WTC11 (cell line): ENCODE data around the gene ELOA2.
"Not testable (repeated sequence)": the region's sequence is repeated elsewhere in the genome, so short reads cannot be mapped to it uniquely, and the experiment has no call there.

ENCODE experiments used
- CREB1 ChIP-seq: sonication (generic); formaldehyde crosslinking; IDR thresholded peaks from 2 replicates; pipeline ENCODE4 v1.8.0; 2023; ENCODE audit warnings: mild to moderate bottlenecking, missing genetic modification reagents
- EMX1 ChIP-seq: fragments of 250-450 bp; sonication (Bioruptor Pico); IDR thresholded peaks from 2 replicates; pipeline ENCODE4 v1.8.0; 2021; ENCODE audit warnings: mild to moderate bottlenecking
- FOXJ3 ChIP-seq: sonication (generic); formaldehyde crosslinking; IDR thresholded peaks from 2 replicates; pipeline ENCODE4 v1.9.0; 2021; ENCODE audit warnings: missing genetic modification reagents, mild to moderate bottlenecking, borderline replicate concordance
- IRF2 ChIP-seq: sonication (generic); formaldehyde crosslinking; IDR thresholded peaks from 2 replicates; pipeline ENCODE4 v1.8.0; 2022; ENCODE audit warnings: low read depth, missing genetic modification reagents, borderline replicate concordance
- ZBTB21 ChIP-seq: sonication (generic); formaldehyde crosslinking; IDR thresholded peaks from 2 replicates; pipeline ENCODE4 v1.8.1; 2023; ENCODE audit warnings: mild to moderate bottlenecking, missing genetic modification reagents, borderline replicate concordance
- TF ChIP-seq, protein P1 (sequence below): sonication (generic); formaldehyde crosslinking; IDR thresholded peaks from 2 replicates; pipeline ENCODE4 v1.8.1; 2022; ENCODE audit warnings: low read depth, missing genetic modification reagents, borderline replicate concordance
- TF ChIP-seq, protein P2 (sequence below): sonication (generic); formaldehyde crosslinking; IDR thresholded peaks from 2 replicates; pipeline ENCODE4 v1.8.0; 2022; ENCODE audit warnings: missing genetic modification reagents
- TF ChIP-seq, protein P3 (sequence below): fragments of 200-600 bp; IDR thresholded peaks from 2 replicates; pipeline ENCODE4 v1.8.0; 2022; ENCODE audit warnings: antibody characterized with exemption
- TF ChIP-seq, protein P4 (sequence below): sonication (generic); formaldehyde crosslinking; conservative IDR thresholded peaks from 2 replicates; pipeline ENCODE4 v1.8.1; 2022; ENCODE audit warnings: mild to moderate bottlenecking, missing genetic modification reagents

DNA sequence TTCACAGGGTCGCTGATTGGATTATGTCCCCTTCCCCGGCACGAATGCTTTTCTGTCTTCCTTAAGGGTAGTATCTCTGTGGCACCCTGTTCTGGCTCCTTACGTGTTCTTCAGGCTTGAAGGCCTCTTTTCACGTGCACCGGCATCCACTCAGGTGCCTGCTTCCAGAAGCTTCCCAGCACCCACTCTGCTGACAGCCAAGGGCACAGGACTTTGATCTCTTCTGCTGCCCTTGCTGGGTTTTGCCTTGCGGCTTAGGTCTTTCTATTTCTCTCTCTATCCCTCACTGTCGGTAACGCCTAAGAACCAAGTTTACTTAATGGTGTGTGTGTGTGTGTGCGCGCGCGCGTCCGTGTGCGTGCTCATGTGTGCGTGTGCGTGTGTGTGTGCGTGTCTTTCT is 14.7 kb downstream of the ELOA2 start:
- TF ChIP-seq, protein P1, sequence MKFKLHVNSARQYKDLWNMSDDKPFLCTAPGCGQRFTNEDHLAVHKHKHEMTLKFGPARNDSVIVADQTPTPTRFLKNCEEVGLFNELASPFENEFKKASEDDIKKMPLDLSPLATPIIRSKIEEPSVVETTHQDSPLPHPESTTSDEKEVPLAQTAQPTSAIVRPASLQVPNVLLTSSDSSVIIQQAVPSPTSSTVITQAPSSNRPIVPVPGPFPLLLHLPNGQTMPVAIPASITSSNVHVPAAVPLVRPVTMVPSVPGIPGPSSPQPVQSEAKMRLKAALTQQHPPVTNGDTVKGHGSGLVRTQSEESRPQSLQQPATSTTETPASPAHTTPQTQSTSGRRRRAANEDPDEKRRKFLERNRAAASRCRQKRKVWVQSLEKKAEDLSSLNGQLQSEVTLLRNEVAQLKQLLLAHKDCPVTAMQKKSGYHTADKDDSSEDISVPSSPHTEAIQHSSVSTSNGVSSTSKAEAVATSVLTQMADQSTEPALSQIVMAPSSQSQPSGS (CRISPR knock-in tag): not testable (repeated sequence)
- TF ChIP-seq IRF2 (CRISPR knock-in tag); FOXJ3; ZBTB21 (CRISPR knock-in tag); EMX1 (CRISPR knock-in tag); CREB1: not testable (repeated sequence)
- TF ChIP-seq, protein P2, sequence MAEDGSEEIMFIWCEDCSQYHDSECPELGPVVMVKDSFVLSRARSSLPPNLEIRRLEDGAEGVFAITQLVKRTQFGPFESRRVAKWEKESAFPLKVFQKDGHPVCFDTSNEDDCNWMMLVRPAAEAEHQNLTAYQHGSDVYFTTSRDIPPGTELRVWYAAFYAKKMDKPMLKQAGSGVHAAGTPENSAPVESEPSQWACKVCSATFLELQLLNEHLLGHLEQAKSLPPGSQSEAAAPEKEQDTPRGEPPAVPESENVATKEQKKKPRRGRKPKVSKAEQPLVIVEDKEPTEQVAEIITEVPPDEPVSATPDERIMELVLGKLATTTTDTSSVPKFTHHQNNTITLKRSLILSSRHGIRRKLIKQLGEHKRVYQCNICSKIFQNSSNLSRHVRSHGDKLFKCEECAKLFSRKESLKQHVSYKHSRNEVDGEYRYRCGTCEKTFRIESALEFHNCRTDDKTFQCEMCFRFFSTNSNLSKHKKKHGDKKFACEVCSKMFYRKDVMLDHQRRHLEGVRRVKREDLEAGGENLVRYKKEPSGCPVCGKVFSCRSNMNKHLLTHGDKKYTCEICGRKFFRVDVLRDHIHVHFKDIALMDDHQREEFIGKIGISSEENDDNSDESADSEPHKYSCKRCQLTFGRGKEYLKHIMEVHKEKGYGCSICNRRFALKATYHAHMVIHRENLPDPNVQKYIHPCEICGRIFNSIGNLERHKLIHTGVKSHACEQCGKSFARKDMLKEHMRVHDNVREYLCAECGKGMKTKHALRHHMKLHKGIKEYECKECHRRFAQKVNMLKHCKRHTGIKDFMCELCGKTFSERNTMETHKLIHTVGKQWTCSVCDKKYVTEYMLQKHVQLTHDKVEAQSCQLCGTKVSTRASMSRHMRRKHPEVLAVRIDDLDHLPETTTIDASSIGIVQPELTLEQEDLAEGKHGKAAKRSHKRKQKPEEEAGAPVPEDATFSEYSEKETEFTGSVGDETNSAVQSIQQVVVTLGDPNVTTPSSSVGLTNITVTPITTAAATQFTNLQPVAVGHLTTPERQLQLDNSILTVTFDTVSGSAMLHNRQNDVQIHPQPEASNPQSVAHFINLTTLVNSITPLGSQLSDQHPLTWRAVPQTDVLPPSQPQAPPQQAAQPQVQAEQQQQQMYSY (CRISPR knock-in tag): not testable (repeated sequence)
- TF ChIP-seq, protein P3, sequence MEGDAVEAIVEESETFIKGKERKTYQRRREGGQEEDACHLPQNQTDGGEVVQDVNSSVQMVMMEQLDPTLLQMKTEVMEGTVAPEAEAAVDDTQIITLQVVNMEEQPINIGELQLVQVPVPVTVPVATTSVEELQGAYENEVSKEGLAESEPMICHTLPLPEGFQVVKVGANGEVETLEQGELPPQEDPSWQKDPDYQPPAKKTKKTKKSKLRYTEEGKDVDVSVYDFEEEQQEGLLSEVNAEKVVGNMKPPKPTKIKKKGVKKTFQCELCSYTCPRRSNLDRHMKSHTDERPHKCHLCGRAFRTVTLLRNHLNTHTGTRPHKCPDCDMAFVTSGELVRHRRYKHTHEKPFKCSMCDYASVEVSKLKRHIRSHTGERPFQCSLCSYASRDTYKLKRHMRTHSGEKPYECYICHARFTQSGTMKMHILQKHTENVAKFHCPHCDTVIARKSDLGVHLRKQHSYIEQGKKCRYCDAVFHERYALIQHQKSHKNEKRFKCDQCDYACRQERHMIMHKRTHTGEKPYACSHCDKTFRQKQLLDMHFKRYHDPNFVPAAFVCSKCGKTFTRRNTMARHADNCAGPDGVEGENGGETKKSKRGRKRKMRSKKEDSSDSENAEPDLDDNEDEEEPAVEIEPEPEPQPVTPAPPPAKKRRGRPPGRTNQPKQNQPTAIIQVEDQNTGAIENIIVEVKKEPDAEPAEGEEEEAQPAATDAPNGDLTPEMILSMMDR: not testable (repeated sequence)
- TF ChIP-seq, protein P4, sequence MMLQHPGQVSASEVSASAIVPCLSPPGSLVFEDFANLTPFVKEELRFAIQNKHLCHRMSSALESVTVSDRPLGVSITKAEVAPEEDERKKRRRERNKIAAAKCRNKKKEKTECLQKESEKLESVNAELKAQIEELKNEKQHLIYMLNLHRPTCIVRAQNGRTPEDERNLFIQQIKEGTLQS (CRISPR knock-in tag): not testable (repeated sequence)
